Skin epidermis (tissue), 12 donors: ENCODE results near the gene PLIN5.
"Not testable (repeated sequence)": the region's sequence is repeated elsewhere in the genome, so short reads cannot be mapped to it uniquely, and the experiment has no call there.

ENCODE experiments used
- H3K27ac ChIP-seq, 21 experiments: fragments of 200-600 bp; sonication (generic) in 11 of 21; one replicate each; pipeline ENCODE4 v1.5.0; 2020; ENCODE audit warnings: mild to moderate bottlenecking in 3 of 21, inconsistent platforms in 2 of 21, moderate library complexity in 2 of 21
- H3K4me3 ChIP-seq, 7 experiments: fragments of 200-600 bp; sonication (generic) in 2 of 7; one replicate each; pipeline ENCODE4 v1.5.0; 2020; ENCODE audit warnings: inconsistent platforms in 2 of 7, mild to moderate bottlenecking in 2 of 7, moderate library complexity in 1 of 7

Gene PLIN5

GRCh38 chr19:4570402-4570801 lies 35.4 kb upstream of the PLIN5 start:
- H3K4me3 ChIP-seq = no peak overlapping the region
- H3K27ac ChIP-seq = no peak overlapping the region

GRCh38 chr19:4568886-4569285 lies 33.9 kb upstream of the PLIN5 start:
- no peak overlapping the region for H3K4me3 ChIP-seq

GRCh38 chr19:4567584-4568071 lies 32.6 kb upstream of the PLIN5 start:
- no peak overlapping the region for H3K27ac ChIP-seq
- H3K4me3 ChIP-seq = no peak overlapping the region

More at GRCh38 chr19:4568886-4569285, 33.9 kb upstream of the PLIN5 start:
- H3K27ac ChIP-seq = no peak overlapping the region

DNA sequence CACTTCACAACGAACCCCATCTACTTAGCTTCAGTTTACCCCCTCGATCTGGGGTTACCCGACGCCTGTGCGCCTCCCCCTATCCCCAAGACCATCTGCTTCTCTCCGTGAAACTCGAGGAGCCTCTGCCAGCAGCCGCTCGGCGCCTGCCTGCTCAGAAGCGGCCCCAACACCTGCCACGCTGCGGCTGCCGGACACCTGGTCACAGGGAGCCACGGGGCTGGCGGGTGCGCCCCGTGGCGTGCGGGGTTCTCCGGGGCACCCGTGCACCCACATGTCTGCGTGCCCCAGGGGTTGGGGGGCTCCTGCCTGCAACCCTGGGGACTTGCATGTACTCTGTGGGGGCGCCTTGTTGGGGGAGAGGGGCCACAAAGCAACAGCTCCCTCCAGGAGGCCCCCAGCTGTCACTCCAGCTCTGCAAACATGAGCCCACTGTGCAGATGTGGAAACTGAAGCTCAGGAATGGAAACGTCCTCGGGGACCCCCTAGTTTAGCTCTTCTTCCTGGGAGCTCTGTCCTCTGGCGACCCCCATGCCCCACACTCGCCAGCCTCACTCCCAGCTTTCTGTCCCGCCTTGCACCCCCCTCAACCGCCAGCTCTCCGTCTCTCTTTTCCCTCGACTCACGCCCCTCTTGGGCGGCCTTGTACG lies 31.5 kb upstream of the PLIN5 start:
- Histone ChIP-seq H3K4me3 (no peak overlapping the region), H3K27ac (peak overlapping the region in 1 of 21 experiments; percentile 54)

GRCh38 chr19:4563562-4563961 lies 28.5 kb upstream of the PLIN5 start:
- not testable (repeated sequence) for H3K27ac ChIP-seq, H3K4me3 ChIP-seq

GRCh38 chr19:4562085-4562484 lies 27.1 kb upstream of the PLIN5 start:
- H3K4me3 ChIP-seq, H3K27ac ChIP-seq: not testable (repeated sequence)

- Histone ChIP-seq H3K27ac (peak within 1 kb of the TSS in 16 of 21 experiments; percentile 12 to 76 (median 33)), H3K4me3 (peak within 1 kb of the TSS in 5 of 7 experiments; percentile 4 to 32 (median 17))
Measured at GRCh38 chr19:4559569-4559968, 24.5 kb upstream of the PLIN5 start, which contains the start of gene SEMA6B. TSS of gene SEMA6B (minus strand) at chr19:4559684. CDS start at chr19:4558457, 1,227 bp downstream.

DNA sequence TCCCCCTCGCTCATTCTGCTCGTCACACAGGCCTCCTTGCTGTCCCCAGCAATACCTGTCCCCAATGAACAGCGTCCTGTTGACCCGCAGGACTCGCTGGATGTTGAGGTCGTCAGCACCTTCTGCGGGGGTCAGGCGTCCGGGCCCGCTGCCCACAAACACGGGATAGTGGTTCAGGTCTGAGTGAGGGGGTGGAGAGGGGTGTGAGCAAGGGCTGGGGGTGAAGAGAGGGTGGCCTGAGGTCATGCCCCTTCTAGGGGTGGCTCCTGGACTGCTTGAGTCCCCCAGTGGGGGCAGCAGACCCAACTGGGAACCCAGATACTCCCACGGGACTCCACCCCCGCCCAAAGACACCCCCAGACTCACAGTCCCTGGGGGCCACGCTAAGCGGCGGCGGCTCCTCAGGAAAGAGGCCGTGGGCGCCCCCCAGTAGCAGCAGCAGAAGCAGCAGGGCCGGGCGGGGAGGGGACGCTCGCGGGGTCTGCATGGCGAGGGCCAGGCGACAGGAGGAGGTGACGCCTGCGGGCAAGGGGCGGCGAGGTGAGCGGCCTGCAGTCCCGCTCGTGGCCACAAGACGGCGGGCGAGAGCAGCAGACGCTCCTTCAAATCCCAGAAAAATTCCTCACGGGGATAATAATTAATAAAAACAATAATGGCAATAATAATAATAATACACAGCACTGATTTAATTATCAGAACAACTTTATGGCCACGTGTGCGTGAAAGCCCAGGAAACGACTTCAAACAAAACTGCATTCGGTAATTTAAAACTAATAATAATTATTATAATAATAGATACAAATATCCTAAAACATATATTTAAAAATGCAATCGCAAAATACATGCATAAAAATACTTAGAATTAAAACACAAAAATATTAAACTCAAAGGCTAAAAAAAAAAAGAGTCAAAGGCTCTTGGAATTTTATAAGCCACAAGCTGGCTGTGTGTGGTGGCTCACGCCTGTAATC lies 23.2 kb upstream of the PLIN5 start:
- Histone ChIP-seq H3K27ac (peak overlapping the region in 8 of 21 experiments; percentile 19 to 74 (median 36)), H3K4me3 (peak overlapping the region in 5 of 7 experiments; percentile 3 to 32 (median 17))

DNA sequence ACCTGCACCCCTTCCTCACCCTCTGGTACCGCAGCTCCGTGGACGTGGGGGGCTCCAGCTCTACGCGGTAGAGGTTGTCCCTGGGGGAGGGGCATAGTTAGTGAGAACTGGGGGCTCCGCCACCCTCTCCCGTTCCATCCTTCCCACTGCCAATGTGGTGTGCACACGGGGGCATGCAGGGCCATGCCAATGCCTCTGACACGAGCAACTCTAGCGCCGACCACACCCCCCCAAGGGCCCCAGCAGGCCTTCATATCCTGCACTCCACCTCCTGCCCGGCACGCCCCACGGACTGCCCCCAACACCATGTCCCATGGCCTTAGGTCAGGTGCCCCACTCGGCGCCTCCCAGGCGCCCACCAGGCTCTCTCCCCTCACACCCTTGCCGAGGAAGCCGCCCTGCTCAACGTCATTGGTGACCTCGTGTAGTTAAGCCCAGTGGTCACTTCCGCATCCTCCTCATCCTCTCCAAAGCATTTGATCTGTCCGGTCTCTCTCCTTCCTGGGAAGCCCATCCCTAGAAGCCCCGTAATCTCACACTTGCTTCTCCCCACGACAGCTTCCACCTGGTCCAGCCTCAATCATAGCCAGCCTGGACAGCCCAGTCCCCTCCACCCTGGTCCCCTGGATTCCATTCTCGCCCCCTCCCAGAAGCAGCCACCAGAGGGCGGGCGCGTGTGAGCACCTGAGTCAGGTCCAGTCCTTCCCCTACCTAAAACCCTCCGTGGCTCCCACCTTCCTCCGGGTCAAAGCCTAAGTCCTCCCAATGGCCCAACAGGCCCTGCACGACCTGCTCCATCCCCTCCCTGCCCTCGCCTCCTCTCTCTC lies 22.3 kb upstream of the PLIN5 start:
- Histone ChIP-seq H3K4me3 (peak overlapping the region in 2 of 7 experiments; percentile 14 to 17), H3K27ac (peak overlapping the region in 1 of 21 experiments; percentile 19)

- no peak overlapping the region for H3K27ac ChIP-seq
Measured at GRCh38 chr19:4556597-4557127, 21.6 kb upstream of the PLIN5 start.

GRCh38 chr19:4555657-4556561 lies 20.9 kb upstream of the PLIN5 start:
- no peak overlapping the region for H3K4me3 ChIP-seq
- H3K27ac ChIP-seq = no peak overlapping the region

More at GRCh38 chr19:4556597-4557127, 21.6 kb upstream of the PLIN5 start:
- H3K4me3 ChIP-seq = no peak overlapping the region

GRCh38 chr19:4554717-4555116 lies 19.7 kb upstream of the PLIN5 start:
- H3K27ac ChIP-seq = no peak overlapping the region
- no peak overlapping the region for H3K4me3 ChIP-seq

- H3K27ac ChIP-seq = no peak overlapping the region
Measured at GRCh38 chr19:4553775-4554174, 18.8 kb upstream of the PLIN5 start.

DNA sequence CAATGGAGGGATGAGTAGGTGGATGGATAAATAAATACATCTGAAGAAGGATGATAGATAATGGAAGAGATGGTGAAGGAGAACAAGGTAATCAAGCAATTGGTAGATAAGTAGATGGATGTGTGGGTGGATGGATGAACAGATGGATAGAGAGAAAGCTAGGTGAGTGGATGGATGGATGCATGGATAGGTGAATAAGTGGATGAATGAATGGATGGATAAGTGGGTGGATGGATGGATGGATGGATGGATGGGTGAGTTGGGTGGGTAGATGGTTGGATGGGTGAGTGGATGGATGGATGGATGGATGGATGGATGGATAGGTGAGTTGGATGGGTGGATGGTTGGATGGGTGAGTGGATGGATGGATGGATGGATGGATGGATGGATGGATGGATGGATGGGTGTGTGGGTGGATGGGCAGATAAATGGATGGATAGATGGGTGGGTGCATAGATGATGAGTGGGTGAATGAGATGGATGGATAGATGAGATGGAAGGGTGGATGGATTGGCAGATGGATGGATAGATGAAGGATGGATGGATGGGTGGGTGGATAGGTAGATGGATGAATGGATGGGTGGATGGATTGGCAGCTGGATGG lies 18.2 kb upstream of the PLIN5 start:
- H3K27ac ChIP-seq = no peak overlapping the region
- H3K4me3 ChIP-seq = no peak overlapping the region

More at GRCh38 chr19:4553775-4554174, 18.8 kb upstream of the PLIN5 start:
- no peak overlapping the region for H3K4me3 ChIP-seq

GRCh38 chr19:4552525-4552819 lies 17.4 kb upstream of the PLIN5 start:
- H3K4me3 ChIP-seq = no peak overlapping the region
- no peak overlapping the region for H3K27ac ChIP-seq

DNA sequence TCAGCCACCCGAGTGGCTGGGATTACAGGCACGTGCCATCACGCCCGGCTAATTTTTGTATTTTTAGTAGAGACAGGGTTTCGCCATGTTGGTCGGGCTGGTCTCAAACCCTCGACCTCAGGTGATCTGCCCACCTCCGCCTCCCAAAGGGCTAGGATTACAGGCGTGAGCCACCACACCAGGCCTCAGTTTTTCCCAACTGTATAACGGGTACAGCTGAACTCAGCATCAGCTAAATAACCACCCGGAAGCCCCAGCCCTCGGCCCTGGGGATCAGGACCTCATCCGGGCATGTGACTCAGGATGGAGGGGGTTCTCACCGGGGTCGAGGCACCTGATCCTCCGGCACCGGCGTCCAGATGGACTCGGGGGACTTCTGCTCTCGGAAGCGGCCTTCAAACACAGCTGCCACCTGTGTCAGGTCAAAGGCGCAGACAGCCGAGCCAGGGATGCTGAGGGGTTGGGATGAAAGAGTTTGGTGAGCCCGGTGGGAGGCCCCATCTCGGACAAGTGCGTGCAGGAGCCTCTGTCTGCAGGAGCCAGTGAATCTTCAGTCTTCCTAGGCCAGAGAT lies 15.5 kb upstream of the PLIN5 start:
- H3K27ac ChIP-seq = no peak overlapping the region
- H3K4me3 ChIP-seq = no peak overlapping the region

GRCh38 chr19:4550018-4550417 lies 15.0 kb upstream of the PLIN5 start:
- no peak overlapping the region for H3K4me3 ChIP-seq
- no peak overlapping the region for H3K27ac ChIP-seq

GRCh38 chr19:4548238-4548584 lies 13.2 kb upstream of the PLIN5 start:
- no peak overlapping the region for H3K27ac ChIP-seq
- H3K4me3 ChIP-seq = no peak overlapping the region
